Glutamatergic neuron (in vitro differentiated cells): ENCODE data around the gene TNRC18. TPM values are rescaled to one million over a fixed set of nuclear protein-coding genes. Genes with fewer than 3 reads are reported as not detected.

Source experiments
- DNase-seq: peaks from one replicate; pipeline ENCODE4 v3.0.0; 2022
- H3K27ac Mint-ChIP-seq: one replicate; pipeline ENCODE4 v1.8.0; 2020; ENCODE audit warnings: mild to moderate bottlenecking, mixed read lengths, inconsistent platforms; ENCODE audit not compliant: unreplicated experiment
- H3K27me3 Mint-ChIP-seq: one replicate; pipeline ENCODE4 v1.8.0; 2020; ENCODE audit warnings: mild to moderate bottlenecking, moderate library complexity, mixed read lengths, inconsistent platforms; ENCODE audit not compliant: unreplicated experiment
- H3K36me3 Mint-ChIP-seq: one replicate; pipeline ENCODE4 v1.8.0; 2020; ENCODE audit warnings: mild to moderate bottlenecking, mixed read lengths, inconsistent platforms; ENCODE audit not compliant: unreplicated experiment
- H3K4me1 Mint-ChIP-seq: one replicate; pipeline ENCODE4 v1.8.0; 2020; ENCODE audit warnings: mild to moderate bottlenecking, low read depth, mixed read lengths, inconsistent platforms; ENCODE audit not compliant: unreplicated experiment
- H3K4me3 Mint-ChIP-seq: one replicate; pipeline ENCODE4 v1.8.0; 2020; ENCODE audit warnings: mild to moderate bottlenecking, mixed read lengths, inconsistent platforms; ENCODE audit not compliant: unreplicated experiment
- H3K9me3 Mint-ChIP-seq: one replicate; pipeline ENCODE4 v1.8.0; 2020; ENCODE audit warnings: mild to moderate bottlenecking, moderate library complexity, mixed read lengths, inconsistent platforms; ENCODE audit not compliant: unreplicated experiment
- total RNA-seq: library from RNA; stranded (reverse); fragmentation: NEBNext Ultra II Directional; extraction: Animal tissue kit (Norgen Biotek cat#: 25700); gene quantifications from one replicate; pipeline ENCODE4 v1.2.1, GENCODE V29; 2021; ENCODE audit not compliant: unreplicated experiment
- TF ChIP-seq, protein P1 (sequence below): fragments of 200-600 bp; sonication (generic); IDR thresholded peaks from one replicate; pipeline ENCODE4 v1.5.0; 2021; ENCODE audit not compliant: partially characterized antibody, unreplicated experiment

Gene TNRC18
- total RNA-seq, 1 donor from 2014 or later: 54.6 TPM

DNA sequence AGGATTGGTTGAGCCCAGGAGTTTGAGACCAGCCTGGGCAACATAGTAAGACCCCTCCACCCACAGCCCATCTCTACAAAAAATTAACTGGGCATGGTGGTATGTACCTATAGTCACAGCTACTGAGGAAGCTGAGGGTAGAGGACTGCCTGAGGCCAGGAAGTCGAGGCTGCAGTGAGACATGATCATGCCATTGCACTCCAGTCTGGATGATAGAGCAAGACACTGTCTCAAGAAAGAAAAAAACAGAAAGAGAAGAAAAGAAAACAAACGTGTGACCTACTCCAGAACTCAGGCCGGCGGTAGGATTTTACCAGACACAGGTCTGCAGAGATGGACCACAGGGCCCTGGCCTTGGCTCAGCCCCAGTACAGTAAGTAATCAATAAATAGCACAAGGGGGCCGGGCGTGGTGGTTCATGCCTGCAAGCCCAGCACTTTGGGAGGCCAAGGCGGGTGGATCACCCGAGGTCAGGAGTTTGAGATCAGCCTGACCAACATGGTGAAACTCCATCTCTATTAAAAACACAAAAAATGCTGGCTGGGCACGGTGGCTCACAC lies 35.4 kb upstream of the TNRC18 start:
- peaks cover 3% of the 10 kb centered on the region for H3K27me3 Mint-ChIP-seq
- no peak overlapping the region for H3K4me3 Mint-ChIP-seq
- no peaks in the 10 kb centered on the region for H3K4me1 Mint-ChIP-seq
- H3K27ac Mint-ChIP-seq: no peak overlapping the region
- DNase-seq: no peak
- no peaks in the 10 kb centered on the region for H3K36me3 Mint-ChIP-seq
- peaks cover 2% of the 10 kb centered on the region for H3K9me3 Mint-ChIP-seq
- TF ChIP-seq, protein P1, sequence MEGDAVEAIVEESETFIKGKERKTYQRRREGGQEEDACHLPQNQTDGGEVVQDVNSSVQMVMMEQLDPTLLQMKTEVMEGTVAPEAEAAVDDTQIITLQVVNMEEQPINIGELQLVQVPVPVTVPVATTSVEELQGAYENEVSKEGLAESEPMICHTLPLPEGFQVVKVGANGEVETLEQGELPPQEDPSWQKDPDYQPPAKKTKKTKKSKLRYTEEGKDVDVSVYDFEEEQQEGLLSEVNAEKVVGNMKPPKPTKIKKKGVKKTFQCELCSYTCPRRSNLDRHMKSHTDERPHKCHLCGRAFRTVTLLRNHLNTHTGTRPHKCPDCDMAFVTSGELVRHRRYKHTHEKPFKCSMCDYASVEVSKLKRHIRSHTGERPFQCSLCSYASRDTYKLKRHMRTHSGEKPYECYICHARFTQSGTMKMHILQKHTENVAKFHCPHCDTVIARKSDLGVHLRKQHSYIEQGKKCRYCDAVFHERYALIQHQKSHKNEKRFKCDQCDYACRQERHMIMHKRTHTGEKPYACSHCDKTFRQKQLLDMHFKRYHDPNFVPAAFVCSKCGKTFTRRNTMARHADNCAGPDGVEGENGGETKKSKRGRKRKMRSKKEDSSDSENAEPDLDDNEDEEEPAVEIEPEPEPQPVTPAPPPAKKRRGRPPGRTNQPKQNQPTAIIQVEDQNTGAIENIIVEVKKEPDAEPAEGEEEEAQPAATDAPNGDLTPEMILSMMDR: no peak

DNA sequence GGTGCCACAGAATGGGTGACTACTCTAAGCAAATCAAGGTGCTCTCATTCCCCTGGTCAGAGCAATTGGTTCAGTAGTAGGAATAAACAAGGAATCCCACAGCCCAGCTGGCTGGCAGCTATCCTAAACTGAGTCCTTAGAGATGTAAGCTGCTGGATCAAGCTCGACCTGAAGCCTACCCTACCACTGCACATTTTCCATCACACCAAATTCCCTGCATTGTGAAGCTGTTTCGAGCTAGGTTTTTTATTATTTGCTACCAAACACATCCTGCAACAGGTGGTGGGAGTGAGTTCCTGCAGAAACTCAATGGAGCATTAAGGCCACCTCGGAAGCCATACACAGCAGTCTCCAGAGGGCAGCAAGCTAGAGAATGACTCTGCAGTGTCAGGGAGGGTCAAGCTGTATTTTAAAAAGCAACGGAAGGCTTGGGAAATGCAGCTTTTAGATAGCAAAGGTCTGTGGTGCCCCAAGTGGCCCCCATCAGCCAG lies 33.7 kb upstream of the TNRC18 start:
- Mint-ChIP-seq H3K9me3 (peaks cover 2% of the 10 kb centered on the region), H3K4me3 (no peak overlapping the region), H3K27ac (no peak overlapping the region), H3K27me3 (peaks cover 3% of the 10 kb centered on the region), H3K4me1 (peaks cover 6% of the 10 kb centered on the region), H3K36me3 (no peaks in the 10 kb centered on the region)
- no peak for DNase-seq
- TF ChIP-seq, protein P1: no peak

DNA sequence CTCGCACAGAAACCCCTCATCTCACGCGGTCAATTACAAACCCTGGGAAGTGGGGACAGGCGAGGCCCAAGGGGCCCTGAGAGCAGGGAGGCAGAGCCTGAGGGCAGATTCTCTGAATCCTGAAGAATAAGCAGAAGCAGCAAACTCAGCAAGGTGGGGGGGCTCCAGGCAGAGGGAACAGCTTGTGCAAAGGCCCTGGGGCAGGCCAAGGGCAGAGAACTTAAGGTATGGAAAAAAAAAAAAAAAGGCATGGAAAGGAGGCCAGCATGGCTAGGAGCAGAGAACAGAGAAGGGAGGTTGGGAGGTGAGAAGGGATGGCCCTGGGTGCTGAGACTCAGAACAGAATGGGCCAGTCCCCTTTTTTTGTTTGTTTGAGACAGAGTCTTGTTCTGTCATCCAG lies 32.8 kb upstream of the TNRC18 start:
- peaks cover 6% of the 10 kb centered on the region for H3K4me1 Mint-ChIP-seq
- H3K36me3 Mint-ChIP-seq: no peaks in the 10 kb centered on the region
- peaks cover 3% of the 10 kb centered on the region for H3K27me3 Mint-ChIP-seq
- no peak overlapping the region for H3K4me3 Mint-ChIP-seq
- H3K27ac Mint-ChIP-seq: no peak overlapping the region
- peaks cover 2% of the 10 kb centered on the region for H3K9me3 Mint-ChIP-seq
- no peak for DNase-seq
- TF ChIP-seq, protein P1: no peak

DNA sequence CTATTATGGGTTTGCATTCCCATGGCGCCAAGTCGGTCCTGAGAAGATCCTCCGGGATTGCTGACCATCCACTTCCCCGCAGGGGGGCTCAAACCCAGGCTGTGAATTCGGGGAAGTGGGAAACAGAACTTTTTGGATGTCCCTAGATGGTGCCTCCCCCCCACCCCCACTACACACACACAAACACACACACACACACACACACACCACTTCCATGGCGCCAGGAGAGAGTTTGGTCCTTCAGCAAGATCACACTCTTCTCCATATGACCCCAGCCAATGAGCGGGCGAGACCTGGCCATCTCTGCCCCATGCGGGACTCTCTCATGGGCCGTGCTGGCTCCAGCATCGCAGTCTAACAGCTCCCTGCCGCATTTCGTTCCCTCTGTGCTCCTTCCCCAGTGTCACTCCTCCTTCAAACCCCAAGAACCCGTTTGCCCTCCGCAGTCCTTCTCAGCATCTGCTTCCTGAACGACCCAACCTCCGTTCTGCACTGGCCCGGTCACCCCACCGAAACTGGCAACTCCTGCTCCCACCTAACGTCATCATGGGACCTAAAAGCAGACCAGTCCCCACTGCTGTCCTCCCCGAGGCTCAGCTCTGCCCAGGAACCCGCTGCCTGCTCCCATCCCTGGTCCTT lies 32.1 kb upstream of the TNRC18 start:
- no peak overlapping the region for H3K4me3 Mint-ChIP-seq
- TF ChIP-seq, protein P1: no peak
- H3K27me3 Mint-ChIP-seq: peaks cover 3% of the 10 kb centered on the region
- H3K27ac Mint-ChIP-seq: no peak overlapping the region
- H3K9me3 Mint-ChIP-seq: peaks cover 2% of the 10 kb centered on the region
- no peaks in the 10 kb centered on the region for H3K36me3 Mint-ChIP-seq
- no peak for DNase-seq
- peaks cover 10% of the 10 kb centered on the region for H3K4me1 Mint-ChIP-seq

DNA sequence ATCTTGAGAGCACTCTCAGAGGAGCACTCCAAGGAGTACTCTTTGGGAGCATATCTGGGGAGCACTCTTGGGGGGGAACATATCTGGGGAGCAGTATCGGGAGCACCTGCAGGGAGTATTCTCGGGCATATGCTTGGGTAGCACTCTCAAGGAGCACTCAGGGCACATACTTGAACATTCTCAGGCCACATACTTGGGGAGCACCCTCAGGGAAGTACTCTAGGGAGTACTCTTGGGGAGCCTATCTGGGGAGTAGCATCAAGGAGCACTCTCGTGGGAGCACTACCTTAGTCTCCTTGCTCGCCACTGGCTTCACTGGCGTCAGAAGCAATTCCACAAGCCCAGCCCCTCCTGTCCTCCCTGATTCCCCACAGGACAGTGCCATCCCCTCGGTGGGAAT lies 31.5 kb upstream of the TNRC18 start:
- no peak overlapping the region for H3K27ac Mint-ChIP-seq
- DNase-seq: no peak
- H3K27me3 Mint-ChIP-seq: peaks cover 3% of the 10 kb centered on the region
- H3K4me1 Mint-ChIP-seq: peaks cover 10% of the 10 kb centered on the region
- TF ChIP-seq, protein P1: no peak
- peaks cover 2% of the 10 kb centered on the region for H3K9me3 Mint-ChIP-seq
- H3K4me3 Mint-ChIP-seq: no peak overlapping the region
- no peaks in the 10 kb centered on the region for H3K36me3 Mint-ChIP-seq
